ENCODE measurements around the gene NPL. TPM values are rescaled to one million over a fixed set of nuclear protein-coding genes. Genes with fewer than 3 reads are reported as not detected.

The NPL gene
- polyA plus RNA-seq, 1 donor from 2014 or later = 1.2 TPM

DNA sequence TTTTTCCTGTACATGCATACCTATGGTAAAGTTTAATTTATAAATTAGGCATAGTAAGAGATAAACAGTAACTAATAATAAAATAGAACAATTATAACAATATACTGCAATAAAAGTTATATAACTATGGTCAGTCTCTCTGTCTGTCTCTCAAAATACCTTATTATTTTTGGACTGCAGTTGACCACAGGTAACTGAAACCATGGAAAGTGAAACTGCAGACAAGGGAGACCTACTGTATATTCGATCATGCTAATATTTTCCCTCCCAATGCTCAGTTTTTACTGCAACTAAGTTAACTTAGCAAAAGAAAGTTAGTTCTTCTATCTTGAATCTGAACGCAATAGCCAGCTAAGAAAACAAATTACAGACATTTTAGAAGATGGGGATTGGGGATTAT, 37.3 kb downstream of the NPL start:
- Histone ChIP-seq H3K4me3 (ENCODE audit: low read length) (no peak overlapping the region), H3K36me3 (ENCODE audit: insufficient read depth, low read length) (no peaks in the 10 kb centered on the region), H3F3A (ENCODE audit: insufficient read depth, low read length, poor library complexity, severe bottlenecking) (no peaks in the 10 kb centered on the region), H4K20me1 (ENCODE audit: insufficient read depth) (no peaks in the 10 kb centered on the region), H3K9ac (ENCODE audit: low read length) (no peak overlapping the region), H3K9me3 (ENCODE audit: low read length) (no peaks in the 10 kb centered on the region), H3K79me2 (replicated peaks; ENCODE audit: insufficient read depth, low read length) (no peaks in the 10 kb centered on the region), H2AFZ (ENCODE audit: low read depth, low read length) (no peak overlapping the region), H3K4me2 (ENCODE audit: low read length) (no peak overlapping the region), H3K27ac (ENCODE audit: low read length) (no peak overlapping the region), H3K27me3 (ENCODE audit: insufficient read depth, low read depth, low read length) (no peaks in the 10 kb centered on the region), H3K9me2 (ENCODE audit: insufficient read depth, low read length) (no peaks in the 10 kb centered on the region)
- TF ChIP-seq MXI1 (conservative IDR thresholded peaks at IDR 0.05; ENCODE audit: poor library complexity, severe bottlenecking) (no peak), EP300 (conservative IDR thresholded peaks at IDR 0.05; ENCODE audit: poor library complexity, severe bottlenecking) (no peak), RAD21 (conservative IDR thresholded peaks at IDR 0.05) (no peak), SMC3 (conservative IDR thresholded peaks at IDR 0.05; ENCODE audit: poor library complexity) (no peak), EZH2 (IDR thresholded peaks at IDR 0.05; ENCODE audit: borderline replicate concordance, insufficient read depth, low read length, poor library complexity, severe bottlenecking) (no peak), TAF1 (IDR thresholded peaks at IDR 0.05; ENCODE audit: low read depth) (no peak), POLR2AphosphoS5 (IDR thresholded peaks at IDR 0.05) (no peak)
- TF ChIP-seq, protein P1, sequence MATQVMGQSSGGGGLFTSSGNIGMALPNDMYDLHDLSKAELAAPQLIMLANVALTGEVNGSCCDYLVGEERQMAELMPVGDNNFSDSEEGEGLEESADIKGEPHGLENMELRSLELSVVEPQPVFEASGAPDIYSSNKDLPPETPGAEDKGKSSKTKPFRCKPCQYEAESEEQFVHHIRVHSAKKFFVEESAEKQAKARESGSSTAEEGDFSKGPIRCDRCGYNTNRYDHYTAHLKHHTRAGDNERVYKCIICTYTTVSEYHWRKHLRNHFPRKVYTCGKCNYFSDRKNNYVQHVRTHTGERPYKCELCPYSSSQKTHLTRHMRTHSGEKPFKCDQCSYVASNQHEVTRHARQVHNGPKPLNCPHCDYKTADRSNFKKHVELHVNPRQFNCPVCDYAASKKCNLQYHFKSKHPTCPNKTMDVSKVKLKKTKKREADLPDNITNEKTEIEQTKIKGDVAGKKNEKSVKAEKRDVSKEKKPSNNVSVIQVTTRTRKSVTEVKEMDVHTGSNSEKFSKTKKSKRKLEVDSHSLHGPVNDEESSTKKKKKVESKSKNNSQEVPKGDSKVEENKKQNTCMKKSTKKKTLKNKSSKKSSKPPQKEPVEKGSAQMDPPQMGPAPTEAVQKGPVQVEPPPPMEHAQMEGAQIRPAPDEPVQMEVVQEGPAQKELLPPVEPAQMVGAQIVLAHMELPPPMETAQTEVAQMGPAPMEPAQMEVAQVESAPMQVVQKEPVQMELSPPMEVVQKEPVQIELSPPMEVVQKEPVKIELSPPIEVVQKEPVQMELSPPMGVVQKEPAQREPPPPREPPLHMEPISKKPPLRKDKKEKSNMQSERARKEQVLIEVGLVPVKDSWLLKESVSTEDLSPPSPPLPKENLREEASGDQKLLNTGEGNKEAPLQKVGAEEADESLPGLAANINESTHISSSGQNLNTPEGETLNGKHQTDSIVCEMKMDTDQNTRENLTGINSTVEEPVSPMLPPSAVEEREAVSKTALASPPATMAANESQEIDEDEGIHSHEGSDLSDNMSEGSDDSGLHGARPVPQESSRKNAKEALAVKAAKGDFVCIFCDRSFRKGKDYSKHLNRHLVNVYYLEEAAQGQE (IDR thresholded peaks at IDR 0.05; ENCODE audit: borderline replicate concordance) = no peak
- TF ChIP-seq, protein P2, sequence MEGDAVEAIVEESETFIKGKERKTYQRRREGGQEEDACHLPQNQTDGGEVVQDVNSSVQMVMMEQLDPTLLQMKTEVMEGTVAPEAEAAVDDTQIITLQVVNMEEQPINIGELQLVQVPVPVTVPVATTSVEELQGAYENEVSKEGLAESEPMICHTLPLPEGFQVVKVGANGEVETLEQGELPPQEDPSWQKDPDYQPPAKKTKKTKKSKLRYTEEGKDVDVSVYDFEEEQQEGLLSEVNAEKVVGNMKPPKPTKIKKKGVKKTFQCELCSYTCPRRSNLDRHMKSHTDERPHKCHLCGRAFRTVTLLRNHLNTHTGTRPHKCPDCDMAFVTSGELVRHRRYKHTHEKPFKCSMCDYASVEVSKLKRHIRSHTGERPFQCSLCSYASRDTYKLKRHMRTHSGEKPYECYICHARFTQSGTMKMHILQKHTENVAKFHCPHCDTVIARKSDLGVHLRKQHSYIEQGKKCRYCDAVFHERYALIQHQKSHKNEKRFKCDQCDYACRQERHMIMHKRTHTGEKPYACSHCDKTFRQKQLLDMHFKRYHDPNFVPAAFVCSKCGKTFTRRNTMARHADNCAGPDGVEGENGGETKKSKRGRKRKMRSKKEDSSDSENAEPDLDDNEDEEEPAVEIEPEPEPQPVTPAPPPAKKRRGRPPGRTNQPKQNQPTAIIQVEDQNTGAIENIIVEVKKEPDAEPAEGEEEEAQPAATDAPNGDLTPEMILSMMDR (IDR thresholded peaks at IDR 0.05; ENCODE audit: poor library complexity, severe bottlenecking) = no peak

DNA sequence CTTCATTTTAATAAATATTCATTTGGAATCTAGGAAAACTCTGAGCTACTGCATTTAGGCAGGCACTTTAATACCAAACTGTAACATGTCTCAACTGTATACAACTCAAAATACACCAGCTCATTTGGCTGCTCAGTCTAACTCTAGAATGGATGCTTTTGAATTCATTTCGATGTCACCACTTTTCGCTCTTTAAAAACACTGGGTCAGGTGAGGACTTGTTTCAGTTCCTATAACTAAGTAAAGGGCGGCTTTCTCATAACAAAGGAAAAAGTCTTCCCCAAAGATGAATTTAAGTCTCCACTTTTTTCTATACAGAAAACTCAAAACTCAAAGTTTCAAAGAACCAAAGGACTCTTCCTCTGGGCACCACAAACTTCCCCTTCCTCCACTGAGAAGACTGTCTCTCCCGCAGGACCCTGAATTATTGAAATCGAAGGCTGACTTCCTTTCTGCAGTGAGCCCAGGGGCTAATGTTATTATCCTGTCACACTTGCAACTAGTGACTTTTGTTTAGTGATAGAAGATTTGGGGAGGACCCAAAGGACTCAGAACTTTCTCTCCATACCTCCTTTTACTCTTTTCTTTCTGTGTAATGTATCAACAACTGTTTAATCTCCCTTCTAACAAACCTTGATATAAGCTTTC, 39.8 kb downstream of the NPL start:
- no peak overlapping the region for H3K4me2 ChIP-seq (ENCODE audit: low read length)
- H3K27me3 ChIP-seq (ENCODE audit: insufficient read depth, low read depth, low read length) = no peaks in the 10 kb centered on the region
- H3K79me2 ChIP-seq (replicated peaks; ENCODE audit: insufficient read depth, low read length) = no peaks in the 10 kb centered on the region
- no peak overlapping the region for H3K4me3 ChIP-seq (ENCODE audit: low read length)
- H3F3A ChIP-seq (ENCODE audit: insufficient read depth, low read length, poor library complexity, severe bottlenecking) = no peaks in the 10 kb centered on the region
- H3K9ac ChIP-seq (ENCODE audit: low read length) = no peak overlapping the region
- H3K36me3 ChIP-seq (ENCODE audit: insufficient read depth, low read length) = no peaks in the 10 kb centered on the region
- no peak overlapping the region for H2AFZ ChIP-seq (ENCODE audit: low read depth, low read length)
- no peaks in the 10 kb centered on the region for H4K20me1 ChIP-seq (ENCODE audit: insufficient read depth)
- no peaks in the 10 kb centered on the region for H3K9me3 ChIP-seq (ENCODE audit: low read length)
- H3K27ac ChIP-seq (ENCODE audit: low read length) = no peak overlapping the region
- TF ChIP-seq, protein P1 (IDR thresholded peaks at IDR 0.05; ENCODE audit: borderline replicate concordance) = no peak
- TF ChIP-seq MXI1 (conservative IDR thresholded peaks at IDR 0.05; ENCODE audit: poor library complexity, severe bottlenecking) (no peak), RAD21 (conservative IDR thresholded peaks at IDR 0.05) (no peak)
- TF ChIP-seq, protein P2 (IDR thresholded peaks at IDR 0.05; ENCODE audit: poor library complexity, severe bottlenecking) = no peak
- H3K9me2 ChIP-seq (ENCODE audit: insufficient read depth, low read length) = no peaks in the 10 kb centered on the region
